Measurements from ENCODE around the gene RDX.

- TF ChIP-seq, protein P1, sequence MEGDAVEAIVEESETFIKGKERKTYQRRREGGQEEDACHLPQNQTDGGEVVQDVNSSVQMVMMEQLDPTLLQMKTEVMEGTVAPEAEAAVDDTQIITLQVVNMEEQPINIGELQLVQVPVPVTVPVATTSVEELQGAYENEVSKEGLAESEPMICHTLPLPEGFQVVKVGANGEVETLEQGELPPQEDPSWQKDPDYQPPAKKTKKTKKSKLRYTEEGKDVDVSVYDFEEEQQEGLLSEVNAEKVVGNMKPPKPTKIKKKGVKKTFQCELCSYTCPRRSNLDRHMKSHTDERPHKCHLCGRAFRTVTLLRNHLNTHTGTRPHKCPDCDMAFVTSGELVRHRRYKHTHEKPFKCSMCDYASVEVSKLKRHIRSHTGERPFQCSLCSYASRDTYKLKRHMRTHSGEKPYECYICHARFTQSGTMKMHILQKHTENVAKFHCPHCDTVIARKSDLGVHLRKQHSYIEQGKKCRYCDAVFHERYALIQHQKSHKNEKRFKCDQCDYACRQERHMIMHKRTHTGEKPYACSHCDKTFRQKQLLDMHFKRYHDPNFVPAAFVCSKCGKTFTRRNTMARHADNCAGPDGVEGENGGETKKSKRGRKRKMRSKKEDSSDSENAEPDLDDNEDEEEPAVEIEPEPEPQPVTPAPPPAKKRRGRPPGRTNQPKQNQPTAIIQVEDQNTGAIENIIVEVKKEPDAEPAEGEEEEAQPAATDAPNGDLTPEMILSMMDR (IDR thresholded peaks at IDR 0.05; ENCODE audit: low read depth, low read length, poor library complexity, severe bottlenecking): no peak
- TF ChIP-seq EZH2phosphoT487 (IDR thresholded peaks at IDR 0.05; ENCODE audit: borderline replicate concordance, low read length): no peak
Observed at GRCh38 chr11:110176366-110177085, 119.9 kb downstream of the RDX start.

Measured in DOHH2 (cell line).